GM19193 (cell line): ENCODE data around the gene DNASE1L3.

Experiments used
- POLR2A ChIP-seq: IDR thresholded peaks from 4 replicates; pipeline ENCODE4 v1.6.1; 2011; ENCODE audit not compliant: insufficient read depth, insufficient read length; ENCODE audit errors: extremely low read depth

The DNASE1L3 gene

DNA sequence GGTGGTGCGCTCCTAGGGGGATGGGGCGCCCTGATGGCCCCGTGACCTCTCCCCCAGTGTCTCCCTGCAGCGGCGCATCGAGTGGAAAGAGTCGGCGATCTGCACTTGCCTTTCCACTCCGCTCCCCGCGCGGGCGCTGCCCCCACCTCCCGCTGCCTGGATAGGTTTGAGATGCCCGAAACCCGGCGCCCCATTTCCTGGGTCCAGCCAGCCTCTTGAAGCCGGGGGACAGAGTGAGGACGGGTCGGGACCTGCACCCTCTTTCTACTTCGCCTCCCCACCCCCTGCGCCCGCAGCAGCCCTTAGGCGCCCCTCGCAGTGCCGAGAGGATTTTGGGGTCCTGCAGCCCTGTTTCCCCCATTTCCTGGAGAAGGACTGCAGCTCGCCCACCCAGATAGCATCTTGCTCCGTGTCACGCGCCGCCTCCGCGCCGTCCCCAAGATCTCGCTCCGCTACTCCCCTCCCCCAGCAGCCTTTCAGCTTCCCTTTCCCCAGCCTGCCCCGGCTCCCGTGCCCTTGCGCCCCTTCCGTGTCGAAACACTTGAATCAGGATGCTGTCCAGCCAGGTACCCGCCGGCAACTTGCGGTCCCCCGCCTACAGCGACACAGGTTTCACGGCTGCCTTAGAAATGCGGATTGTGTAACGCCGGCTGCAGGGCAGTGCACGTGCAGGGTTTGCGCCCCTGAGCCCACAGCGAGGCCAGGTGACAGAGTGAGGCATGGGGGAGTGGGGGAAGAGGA lies 27.3 kb upstream of the DNASE1L3 start:
- no peak for TF ChIP-seq POLR2A

GRCh38 chr3:58237238-58237940 lies 26.6 kb upstream of the DNASE1L3 start, which contains the start of gene ABHD6:
Gene ABHD6 (plus strand): TSS chr3:58237792. CDS start chr3:58256587, 18,795 bp downstream.
- peak; percentile 7 for TF ChIP-seq POLR2A

DNA sequence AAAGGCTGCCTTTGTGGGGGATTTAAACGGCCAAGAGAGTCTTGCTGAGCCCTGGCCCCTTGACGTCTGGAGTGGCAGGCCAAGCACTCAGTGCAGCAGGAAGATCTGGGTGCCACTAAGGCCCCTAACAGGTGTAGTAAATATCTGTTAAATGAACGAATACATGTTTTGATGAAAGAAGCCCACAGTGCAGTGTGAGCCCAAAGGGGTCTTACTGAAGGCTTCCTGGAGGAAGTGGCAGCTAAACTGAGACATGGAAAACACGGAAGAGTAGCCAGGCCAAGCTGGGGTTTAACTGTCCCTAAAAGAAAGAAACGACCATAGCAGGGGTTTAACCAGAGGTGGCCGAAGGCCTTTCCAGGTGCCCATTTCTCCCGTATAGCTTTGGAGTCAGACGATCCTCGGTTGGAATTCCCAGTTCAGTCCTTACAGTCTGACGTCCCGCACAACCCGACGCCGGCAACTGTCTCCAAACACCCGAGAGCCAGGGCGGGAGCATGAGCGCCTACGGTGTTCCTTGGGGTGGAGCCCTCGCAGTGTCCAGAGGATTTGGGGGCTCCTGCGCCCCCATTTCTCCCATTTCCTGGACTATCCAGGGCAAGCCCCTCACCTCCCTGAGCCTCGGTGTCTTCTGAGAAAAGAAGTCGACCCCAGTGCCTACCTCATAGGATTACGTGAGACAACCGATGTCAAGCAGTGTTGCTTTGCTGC lies 25.9 kb upstream of the DNASE1L3 start:
- no peak for TF ChIP-seq POLR2A

DNA sequence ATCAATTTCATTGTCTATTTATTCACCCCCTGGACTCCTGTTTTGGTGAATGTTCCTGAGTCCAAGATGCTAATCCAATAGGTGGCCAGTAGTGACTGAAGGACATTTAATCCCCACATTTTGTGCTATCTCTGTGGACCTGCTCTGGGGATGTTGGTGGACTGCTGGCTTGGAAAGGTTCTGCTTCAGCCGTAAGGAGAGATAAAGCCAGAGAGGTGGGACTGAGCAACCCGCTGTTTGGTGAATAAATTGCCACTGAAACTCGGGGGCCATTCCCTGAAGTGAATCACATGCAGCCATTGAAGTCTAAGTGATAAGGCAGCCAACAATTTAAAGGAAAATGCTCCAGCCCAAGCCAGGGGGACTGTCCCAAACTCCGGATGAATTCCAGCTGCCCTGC lies 25.2 kb upstream of the DNASE1L3 start:
- no peak for TF ChIP-seq POLR2A

DNA sequence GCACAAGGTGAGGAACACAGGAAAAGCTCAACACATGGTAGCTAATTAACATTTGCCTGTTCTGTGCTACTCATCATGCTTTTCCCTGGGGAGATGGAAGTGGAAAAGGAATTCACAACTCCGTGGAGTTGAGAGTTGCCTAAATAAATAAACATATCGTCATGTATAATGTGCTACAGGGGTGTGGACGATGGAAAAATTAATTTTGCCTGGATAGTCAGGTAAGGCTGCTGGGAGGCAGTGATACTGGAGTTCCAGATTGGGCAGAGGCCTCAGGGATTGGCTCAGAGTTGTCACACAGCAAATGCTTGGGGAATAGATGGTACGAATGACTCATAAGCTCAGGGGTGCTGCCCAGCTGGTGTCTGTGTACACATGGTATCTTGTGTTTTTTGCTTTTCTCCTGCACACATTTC lies 23.8 kb upstream of the DNASE1L3 start:
- no peak for TF ChIP-seq POLR2A

- no peak for TF ChIP-seq POLR2A
Measured at GRCh38 chr3:58231666-58232065, 20.9 kb upstream of the DNASE1L3 start.

- TF ChIP-seq POLR2A, result no peak
Measured at GRCh38 chr3:58230876-58231552, 20.2 kb upstream of the DNASE1L3 start.

- no peak for TF ChIP-seq POLR2A
Measured at GRCh38 chr3:58223855-58224254, 13.1 kb upstream of the DNASE1L3 start.

DNA sequence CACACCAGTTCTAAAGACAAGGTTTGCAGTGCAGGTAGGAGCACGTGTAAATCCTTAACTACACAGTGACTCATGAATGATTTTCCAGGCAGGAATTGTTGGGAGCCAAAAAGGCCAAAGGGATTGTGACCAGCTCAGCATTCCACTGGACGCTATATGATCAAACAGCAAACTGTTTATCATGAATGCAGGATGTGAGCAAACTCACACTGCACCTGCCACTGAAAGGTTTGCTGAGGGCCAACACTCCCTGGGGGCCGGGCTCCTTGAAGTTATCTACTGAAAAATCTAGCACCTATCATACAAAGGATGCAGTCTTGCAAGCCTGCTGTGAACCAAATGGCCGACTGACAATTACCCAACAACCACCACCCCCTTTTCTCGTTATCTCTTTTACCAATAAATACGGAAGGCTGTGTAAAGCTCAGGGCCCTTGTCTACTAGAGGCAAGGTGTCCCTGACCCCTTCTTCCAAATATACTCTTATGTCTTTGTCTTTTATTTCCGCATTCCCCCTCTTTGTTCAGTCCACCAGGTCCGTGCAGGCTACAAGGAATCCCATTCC lies 11.5 kb upstream of the DNASE1L3 start:
- no peak for TF ChIP-seq POLR2A

GRCh38 chr3:58218904-58219303 lies 8.1 kb upstream of the DNASE1L3 start:
- no peak for TF ChIP-seq POLR2A

DNA sequence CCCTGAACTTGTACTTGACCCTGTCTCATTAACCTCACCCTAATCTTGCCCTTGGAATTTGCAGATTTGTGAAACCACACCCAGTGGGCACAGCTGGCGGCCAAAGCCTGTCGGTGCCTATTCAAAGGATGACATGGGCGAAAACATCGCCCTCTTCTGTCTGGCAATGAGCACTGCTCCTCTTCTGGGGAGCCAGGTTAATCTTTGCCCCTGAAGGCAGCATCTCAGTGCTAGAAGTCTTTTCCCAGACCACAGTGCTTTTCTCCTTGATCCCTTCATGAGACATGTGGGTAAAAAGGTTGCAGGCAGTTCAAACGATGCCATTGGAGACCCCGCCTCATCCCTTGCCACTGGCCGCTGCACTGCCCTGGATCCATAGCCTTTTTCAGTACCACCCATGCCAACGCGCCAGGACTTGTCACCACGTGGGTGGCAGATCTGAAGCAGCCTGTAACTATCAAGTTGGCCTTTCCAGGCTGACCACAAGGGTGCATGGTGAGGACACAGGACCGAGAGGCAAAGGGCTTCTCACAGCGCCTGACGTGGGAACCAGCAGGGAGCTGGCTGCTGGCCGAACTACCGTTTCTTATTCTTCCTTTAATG lies 6.5 kb upstream of the DNASE1L3 start:
- TF ChIP-seq POLR2A, result no peak

DNA sequence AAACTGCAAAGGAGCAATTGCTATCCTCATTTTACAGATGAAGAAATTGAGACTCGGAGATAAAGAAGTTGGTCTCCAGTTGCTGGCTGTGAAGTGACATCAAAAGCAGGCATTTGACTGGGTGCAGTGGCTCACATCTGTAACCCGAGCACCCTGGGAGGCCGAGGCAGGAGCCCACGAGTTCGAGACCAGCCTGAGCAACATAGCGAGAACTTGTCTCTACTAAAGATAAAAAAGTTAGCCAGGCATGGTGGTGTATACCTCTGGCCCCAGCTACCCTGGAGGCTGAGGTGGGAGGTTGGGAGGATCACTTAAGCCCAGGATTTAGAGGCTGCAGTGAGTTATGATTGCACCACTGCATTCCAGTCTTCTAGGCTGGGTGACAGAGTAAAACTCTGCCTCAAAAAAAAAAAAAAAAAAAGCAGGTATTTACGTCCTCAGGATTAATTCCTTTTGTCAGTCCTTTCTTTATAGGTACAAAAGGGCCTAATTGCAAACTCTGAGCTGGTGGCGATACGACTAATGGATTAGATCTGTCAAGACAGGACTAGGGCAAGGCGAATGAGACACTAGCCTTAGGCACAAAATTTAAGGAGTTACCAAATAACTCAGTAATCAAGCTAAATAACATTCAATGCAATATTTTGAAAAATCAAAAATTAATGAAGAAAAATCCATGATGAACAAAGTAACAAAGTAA lies 5.9 kb upstream of the DNASE1L3 start:
- no peak for TF ChIP-seq POLR2A

DNA sequence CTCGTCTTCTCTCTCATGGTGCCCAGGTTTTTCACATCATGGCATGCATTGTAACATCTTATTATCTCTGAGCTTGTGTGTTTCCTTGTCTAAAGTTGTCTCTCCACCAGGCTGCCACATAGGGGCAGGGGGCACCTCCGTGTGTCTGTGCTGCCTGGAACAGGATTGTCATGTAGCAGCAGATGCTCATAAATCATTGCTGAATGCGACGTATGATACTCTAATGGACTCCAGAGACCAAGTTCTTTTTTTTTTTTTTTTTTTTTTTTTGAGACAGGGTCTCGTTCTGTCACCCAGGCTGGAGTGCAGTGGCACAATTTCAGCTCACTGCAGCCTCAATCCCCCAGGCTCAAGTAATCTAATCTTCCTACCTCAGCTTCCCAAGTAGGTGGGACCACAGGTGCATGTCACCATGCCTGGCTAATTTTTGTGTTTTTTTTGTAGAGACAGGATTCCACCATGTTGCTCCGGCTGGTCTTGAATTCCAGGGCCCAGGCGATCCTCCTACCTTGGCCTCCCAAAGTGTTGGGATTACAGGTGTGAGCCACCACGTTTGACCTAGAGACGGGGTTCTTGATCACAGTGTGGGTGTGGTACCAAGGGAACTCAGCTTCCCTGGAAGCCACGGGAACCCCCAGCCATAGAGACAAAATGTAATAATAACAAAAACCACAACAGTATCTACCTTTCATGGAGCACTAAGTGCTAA lies 4.7 kb upstream of the DNASE1L3 start:
- TF ChIP-seq POLR2A, result no peak
